RWPE1 (cell line): ENCODE data around the gene EVA1B.

Source experiments
- CTCF ChIA-PET: fragments of 350-600 bp; sonication (Branson Sonifier 250); formaldehyde crosslinking; extraction: SDS; loops from one replicate; lab custom pipeline; 2021; lab: Yijun Ruan, JAX
- POLR2A ChIA-PET: fragments of 400-600 bp; formaldehyde crosslinking; extraction: SDS; loops from one replicate; lab custom pipeline; 2020; ENCODE audit warnings: antibody characterized with exemption; ENCODE audit not compliant: low non-redundant PET; lab: Yijun Ruan, JAX
- DNase-seq: peaks from one replicate; pipeline ENCODE4 v3.0.0; 2012; ENCODE audit warnings: low spot score
- H3K27ac ChIP-seq: fragments of 450-650 bp; 2 replicates; pipeline ENCODE4 v1.5.1; 2017
- TF ChIP-seq, protein P1 (sequence below): fragments of 450-650 bp; conservative IDR thresholded peaks from 2 replicates; pipeline ENCODE4 v1.5.1; 2017; ENCODE audit warnings: low read depth, mild to moderate bottlenecking

Gene EVA1B

GRCh38 chr1:36284061-36284460, 39.4 kb downstream of the EVA1B start:
- POLR2A ChIA-PET = no interaction called here
- TF ChIP-seq, protein P1, sequence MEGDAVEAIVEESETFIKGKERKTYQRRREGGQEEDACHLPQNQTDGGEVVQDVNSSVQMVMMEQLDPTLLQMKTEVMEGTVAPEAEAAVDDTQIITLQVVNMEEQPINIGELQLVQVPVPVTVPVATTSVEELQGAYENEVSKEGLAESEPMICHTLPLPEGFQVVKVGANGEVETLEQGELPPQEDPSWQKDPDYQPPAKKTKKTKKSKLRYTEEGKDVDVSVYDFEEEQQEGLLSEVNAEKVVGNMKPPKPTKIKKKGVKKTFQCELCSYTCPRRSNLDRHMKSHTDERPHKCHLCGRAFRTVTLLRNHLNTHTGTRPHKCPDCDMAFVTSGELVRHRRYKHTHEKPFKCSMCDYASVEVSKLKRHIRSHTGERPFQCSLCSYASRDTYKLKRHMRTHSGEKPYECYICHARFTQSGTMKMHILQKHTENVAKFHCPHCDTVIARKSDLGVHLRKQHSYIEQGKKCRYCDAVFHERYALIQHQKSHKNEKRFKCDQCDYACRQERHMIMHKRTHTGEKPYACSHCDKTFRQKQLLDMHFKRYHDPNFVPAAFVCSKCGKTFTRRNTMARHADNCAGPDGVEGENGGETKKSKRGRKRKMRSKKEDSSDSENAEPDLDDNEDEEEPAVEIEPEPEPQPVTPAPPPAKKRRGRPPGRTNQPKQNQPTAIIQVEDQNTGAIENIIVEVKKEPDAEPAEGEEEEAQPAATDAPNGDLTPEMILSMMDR = no peak
- CTCF ChIA-PET = interaction anchor here (2.5 kb wide), 1 partner anchor 134 kb away, joined by 8 read pairs; the partner anchor contains the start of gene TRAPPC3
- H3K27ac ChIP-seq = no peak overlapping the region
- no peak for DNase-seq

DNA sequence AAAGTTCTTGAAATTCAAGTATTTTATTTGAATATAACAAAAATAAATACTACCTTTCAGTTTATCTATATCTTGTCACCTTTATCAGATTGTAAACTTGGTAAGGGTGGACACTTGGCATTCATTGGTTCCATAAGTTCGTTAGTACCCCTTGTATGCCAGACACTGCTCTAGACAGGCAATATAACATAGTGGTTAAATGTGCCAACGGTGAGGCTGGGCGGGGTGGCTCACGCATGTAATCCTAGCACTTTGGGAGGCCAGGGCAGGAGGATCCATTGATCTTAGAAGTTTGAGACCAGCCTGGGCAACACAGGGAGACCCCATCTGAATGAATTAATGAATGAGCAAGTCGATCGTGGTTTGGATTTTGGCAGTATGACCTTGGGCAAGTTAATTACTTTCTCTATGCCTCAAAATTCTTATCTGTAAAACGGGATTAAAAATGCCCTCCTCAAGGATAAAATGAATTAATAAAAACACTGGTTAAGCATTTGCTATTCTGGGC, 43.6 kb downstream of the EVA1B start:
- ChIA-PET POLR2A (no interaction called here), CTCF (interaction anchor here (0.6 kb wide), 1 partner anchor 374 kb away, joined by 3 read pairs; no protein-coding TSS in a partner anchor)
- no peak overlapping the region for H3K27ac ChIP-seq
- DNase-seq = no peak
- TF ChIP-seq, protein P1 = no peak

GRCh38 chr1:36279110-36279788, 44.2 kb downstream of the EVA1B start:
- no peak overlapping the region for H3K27ac ChIP-seq
- TF ChIP-seq, protein P1 = no peak
- POLR2A ChIA-PET = no interaction called here
- no peak for DNase-seq
- CTCF ChIA-PET = interaction anchor here (0.6 kb wide), 3 partner anchors 13 to 375 kb away, joined by 3 to 6 read pairs (median 3); no protein-coding TSS in a partner anchor

- TF ChIP-seq, protein P1 = no peak
- CTCF ChIA-PET = no interaction called here
- H3K27ac ChIP-seq = peak overlapping the region; percentile 43
- no peak for DNase-seq
- POLR2A ChIA-PET = no interaction called here
Observed at GRCh38 chr1:36276688-36277087, 46.8 kb downstream of the EVA1B start.

DNA sequence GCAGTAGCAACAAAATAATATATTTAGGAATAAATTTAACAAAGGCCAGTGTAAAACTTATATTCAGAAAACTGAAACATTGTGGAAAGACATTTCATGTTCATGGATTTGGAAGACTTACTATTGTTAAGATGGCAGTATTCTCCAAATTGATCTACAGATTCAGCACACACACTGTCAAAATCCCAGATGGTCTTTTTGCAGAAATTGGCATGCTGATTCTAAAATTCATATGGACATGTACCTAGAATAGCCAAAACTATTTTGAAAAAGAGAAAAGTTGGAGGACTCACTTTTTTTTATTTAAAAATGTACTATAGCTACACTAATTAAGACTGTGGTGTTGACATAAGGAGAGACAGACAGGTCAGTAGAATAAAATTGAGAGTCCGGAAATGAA, 49.2 kb downstream of the EVA1B start:
- TF ChIP-seq, protein P1 = no peak
- CTCF ChIA-PET = interaction anchor here (0.7 kb wide), 1 partner anchor 13 kb away, joined by 7 read pairs; no protein-coding TSS in a partner anchor
- H3K27ac ChIP-seq = no peak overlapping the region
- no peak for DNase-seq
- POLR2A ChIA-PET = no interaction called here

- TF ChIP-seq, protein P1 = no peak
- H3K27ac ChIP-seq = no peak overlapping the region
- POLR2A ChIA-PET = no interaction called here
- no peak for DNase-seq
- CTCF ChIA-PET = no interaction called here
Observed at GRCh38 chr1:36273024-36273423, 50.4 kb downstream of the EVA1B start.
